ENCODE results near the gene PAPOLG. TPM values are rescaled to one million over a fixed set of nuclear protein-coding genes. Genes with fewer than 3 reads are reported as not detected.

Gene PAPOLG
- total RNA-seq, 1 donor from 2014 or later: 10.7 TPM

Other genes starting within 250 kb of the PAPOLG start
- gene BCL11A, start 202.6 kb upstream of the PAPOLG start, total RNA-seq: 0.64 TPM
- 24.5 TPM for gene REL, start 125.3 kb downstream of the PAPOLG start, total RNA-seq